ENCODE results near the gene TMEM9B.

DNA sequence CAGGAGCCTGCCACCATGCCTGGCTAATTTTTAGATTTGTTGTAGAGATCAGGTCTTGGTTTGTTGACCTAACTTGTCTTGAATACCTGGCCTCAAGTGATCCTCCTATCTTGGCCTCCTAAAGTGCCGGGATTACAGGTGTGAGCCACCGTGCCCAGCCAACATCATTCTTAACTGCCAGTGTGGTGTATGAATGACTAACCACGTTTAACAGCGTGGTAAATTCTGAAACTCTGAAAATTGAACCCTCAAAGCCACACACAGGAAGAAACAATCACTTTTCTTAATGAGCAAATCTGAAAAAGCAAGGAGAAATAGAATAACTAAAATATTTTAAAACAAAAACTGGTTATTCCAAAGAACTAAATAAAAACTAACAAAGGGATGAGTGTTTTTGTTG lies 7.4 kb downstream of the TMEM9B start:
- TF ChIP-seq, protein P1, sequence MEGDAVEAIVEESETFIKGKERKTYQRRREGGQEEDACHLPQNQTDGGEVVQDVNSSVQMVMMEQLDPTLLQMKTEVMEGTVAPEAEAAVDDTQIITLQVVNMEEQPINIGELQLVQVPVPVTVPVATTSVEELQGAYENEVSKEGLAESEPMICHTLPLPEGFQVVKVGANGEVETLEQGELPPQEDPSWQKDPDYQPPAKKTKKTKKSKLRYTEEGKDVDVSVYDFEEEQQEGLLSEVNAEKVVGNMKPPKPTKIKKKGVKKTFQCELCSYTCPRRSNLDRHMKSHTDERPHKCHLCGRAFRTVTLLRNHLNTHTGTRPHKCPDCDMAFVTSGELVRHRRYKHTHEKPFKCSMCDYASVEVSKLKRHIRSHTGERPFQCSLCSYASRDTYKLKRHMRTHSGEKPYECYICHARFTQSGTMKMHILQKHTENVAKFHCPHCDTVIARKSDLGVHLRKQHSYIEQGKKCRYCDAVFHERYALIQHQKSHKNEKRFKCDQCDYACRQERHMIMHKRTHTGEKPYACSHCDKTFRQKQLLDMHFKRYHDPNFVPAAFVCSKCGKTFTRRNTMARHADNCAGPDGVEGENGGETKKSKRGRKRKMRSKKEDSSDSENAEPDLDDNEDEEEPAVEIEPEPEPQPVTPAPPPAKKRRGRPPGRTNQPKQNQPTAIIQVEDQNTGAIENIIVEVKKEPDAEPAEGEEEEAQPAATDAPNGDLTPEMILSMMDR (conservative IDR thresholded peaks at IDR 0.05; ENCODE audit: low read depth in 2 of 2) = no peak
- TF ChIP-seq POLR2AphosphoS5 (IDR thresholded peaks at IDR 0.05; ENCODE audit: low read depth) (no peak), EZH2phosphoT487 (IDR thresholded peaks at IDR 0.05; ENCODE audit: unreplicated experiment) (no peak), REST (IDR thresholded peaks at IDR 0.05; ENCODE audit: unreplicated experiment) (no peak), JUNB (IDR thresholded peaks at IDR 0.05; ENCODE audit: unreplicated experiment) (no peak), EZH2 (IDR thresholded peaks at IDR 0.05; ENCODE audit: low read depth, unreplicated experiment) (no peak)
- TF ChIP-seq, protein P2, sequence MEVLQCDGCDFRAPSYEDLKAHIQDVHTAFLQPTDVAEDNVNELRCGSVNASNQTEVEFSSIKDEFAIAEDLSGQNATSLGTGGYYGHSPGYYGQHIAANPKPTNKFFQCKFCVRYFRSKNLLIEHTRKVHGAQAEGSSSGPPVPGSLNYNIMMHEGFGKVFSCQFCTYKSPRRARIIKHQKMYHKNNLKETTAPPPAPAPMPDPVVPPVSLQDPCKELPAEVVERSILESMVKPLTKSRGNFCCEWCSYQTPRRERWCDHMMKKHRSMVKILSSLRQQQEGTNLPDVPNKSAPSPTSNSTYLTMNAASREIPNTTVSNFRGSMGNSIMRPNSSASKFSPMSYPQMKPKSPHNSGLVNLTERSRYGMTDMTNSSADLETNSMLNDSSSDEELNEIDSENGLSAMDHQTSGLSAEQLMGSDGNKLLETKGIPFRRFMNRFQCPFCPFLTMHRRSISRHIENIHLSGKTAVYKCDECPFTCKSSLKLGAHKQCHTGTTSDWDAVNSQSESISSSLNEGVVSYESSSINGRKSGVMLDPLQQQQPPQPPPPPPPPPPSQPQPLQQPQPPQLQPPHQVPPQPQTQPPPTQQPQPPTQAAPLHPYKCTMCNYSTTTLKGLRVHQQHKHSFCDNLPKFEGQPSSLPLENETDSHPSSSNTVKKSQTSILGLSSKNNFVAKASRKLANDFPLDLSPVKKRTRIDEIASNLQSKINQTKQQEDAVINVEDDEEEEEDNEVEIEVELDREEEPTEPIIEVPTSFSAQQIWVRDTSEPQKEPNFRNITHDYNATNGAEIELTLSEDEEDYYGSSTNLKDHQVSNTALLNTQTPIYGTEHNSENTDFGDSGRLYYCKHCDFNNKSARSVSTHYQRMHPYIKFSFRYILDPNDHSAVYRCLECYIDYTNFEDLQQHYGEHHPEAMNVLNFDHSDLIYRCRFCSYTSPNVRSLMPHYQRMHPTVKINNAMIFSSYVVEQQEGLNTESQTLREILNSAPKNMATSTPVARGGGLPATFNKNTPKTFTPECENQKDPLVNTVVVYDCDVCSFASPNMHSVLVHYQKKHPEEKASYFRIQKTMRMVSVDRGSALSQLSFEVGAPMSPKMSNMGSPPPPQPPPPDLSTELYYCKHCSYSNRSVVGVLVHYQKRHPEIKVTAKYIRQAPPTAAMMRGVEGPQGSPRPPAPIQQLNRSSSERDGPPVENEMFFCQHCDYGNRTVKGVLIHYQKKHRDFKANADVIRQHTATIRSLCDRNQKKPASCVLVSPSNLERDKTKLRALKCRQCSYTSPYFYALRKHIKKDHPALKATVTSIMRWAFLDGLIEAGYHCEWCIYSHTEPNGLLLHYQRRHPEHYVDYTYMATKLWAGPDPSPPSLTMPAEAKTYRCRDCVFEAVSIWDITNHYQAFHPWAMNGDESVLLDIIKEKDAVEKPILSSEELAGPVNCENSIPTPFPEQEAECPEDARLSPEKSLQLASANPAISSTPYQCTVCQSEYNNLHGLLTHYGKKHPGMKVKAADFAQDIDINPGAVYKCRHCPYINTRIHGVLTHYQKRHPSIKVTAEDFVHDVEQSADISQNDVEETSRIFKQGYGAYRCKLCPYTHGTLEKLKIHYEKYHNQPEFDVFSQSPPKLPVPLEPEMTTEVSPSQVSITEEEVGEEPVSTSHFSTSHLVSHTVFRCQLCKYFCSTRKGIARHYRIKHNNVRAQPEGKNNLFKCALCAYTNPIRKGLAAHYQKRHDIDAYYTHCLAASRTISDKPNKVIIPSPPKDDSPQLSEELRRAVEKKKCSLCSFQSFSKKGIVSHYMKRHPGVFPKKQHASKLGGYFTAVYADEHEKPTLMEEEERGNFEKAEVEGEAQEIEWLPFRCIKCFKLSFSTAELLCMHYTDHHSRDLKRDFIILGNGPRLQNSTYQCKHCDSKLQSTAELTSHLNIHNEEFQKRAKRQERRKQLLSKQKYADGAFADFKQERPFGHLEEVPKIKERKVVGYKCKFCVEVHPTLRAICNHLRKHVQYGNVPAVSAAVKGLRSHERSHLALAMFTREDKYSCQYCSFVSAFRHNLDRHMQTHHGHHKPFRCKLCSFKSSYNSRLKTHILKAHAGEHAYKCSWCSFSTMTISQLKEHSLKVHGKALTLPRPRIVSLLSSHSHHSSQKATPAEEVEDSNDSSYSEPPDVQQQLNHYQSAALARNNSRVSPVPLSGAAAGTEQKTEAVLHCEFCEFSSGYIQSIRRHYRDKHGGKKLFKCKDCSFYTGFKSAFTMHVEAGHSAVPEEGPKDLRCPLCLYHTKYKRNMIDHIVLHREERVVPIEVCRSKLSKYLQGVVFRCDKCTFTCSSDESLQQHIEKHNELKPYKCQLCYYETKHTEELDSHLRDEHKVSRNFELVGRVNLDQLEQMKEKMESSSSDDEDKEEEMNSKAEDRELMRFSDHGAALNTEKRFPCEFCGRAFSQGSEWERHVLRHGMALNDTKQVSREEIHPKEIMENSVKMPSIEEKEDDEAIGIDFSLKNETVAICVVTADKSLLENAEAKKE (CRISPR knock-in tag; IDR thresholded peaks at IDR 0.05) = no peak

Measured in GM23338 (cell line).